ENCODE data around the gene NCK2.

NCK2 gene

DNA sequence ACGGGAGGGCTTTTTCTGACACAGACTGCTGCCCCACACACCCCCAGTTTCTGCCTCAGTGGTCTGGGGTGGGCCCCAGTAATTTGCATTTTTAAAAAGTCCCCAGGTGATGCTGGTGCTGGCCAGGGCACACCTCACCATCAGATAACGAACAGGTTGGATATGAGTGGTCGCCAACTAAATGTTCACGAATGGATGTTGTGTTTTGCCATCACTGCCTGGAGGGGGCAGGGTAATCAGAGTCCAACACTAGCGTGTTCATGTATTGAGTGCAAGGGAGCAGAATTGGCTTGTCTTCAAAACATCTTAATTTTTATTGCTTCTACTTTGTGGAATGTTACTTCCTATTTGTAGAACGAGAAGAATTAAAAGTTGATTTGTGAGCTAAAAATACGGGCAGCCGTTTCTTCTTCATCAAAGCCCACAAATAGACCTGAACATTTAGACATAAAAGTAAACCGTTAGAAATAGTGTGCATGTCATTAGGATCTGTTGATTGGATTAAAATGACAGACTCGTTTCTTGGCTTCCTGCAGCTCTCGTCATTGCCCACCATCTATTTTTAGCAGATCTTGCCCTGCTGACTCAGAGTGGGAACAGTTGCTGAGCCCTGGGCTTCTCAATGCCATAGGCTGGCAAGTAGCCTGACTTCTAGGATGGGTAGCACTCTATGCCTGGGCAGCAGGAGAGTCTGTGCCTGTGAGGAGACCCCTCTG, 45.2 kb downstream of the NCK2 start:
- Histone ChIP-seq H3K27ac (ENCODE audit: insufficient read depth, low read depth, low read length, poor library complexity, severe bottlenecking) (no peak overlapping the region), H3K27me3 (ENCODE audit: control insufficient read depth, insufficient read depth, low read length, poor library complexity, severe bottlenecking) (no peaks in the 10 kb centered on the region), H3K4me3 (ENCODE audit: insufficient read depth, low read depth, low read length) (no peak overlapping the region), H3K9me3 (ENCODE audit: control insufficient read depth, low read length) (no peaks in the 10 kb centered on the region), H3K36me3 (ENCODE audit: control insufficient read depth, insufficient read depth, low read length) (no peaks in the 10 kb centered on the region), H3K4me1 (ENCODE audit: control insufficient read depth, insufficient read depth, low read length) (no peaks in the 10 kb centered on the region)
- whole genome bisulfite sequencing, 2 experiments = 95 to 97% methylated on average over 10 to 11 of the region's 11 CpGs

DNA sequence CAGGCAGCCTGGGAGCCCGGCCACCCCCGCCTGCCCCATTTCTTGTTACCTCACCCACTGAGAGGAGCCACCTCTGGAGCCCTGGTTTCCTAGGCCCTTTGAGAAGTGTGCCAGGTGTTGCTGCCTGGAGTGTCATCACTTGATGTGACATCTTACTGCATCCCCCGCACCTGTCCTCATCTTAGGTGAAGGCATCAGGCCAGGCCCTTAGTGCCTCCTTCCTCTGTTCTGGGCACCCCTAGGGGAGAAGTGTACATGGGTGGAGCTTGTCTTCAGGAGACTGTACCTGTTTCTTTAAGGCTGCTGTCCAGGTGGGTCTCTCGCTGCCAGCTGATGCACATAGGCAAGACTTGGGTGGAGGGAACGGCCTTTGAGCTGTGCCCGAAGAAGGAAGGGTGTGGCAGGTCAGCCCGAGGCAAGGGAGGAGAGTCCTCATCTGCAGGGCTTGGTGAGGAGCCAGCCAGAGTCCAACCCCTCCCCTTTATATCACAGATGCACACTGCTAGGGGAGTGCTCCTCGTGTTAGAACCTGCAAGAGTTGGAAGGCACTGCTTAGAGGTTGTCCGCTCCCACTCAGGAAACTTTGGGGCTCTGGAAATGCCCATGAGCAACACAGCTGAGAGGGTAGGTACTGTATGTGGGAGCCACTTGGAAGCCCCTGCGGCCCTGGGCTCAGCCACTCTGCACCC, 45.9 kb downstream of the NCK2 start:
- H3K27ac ChIP-seq (ENCODE audit: insufficient read depth, low read depth, low read length, poor library complexity, severe bottlenecking) = no peak overlapping the region
- WGBS, 2 experiments = 93 to 94% methylated on average over 10 of the region's 10 CpGs
- H3K27me3 ChIP-seq (ENCODE audit: control insufficient read depth, insufficient read depth, low read length, poor library complexity, severe bottlenecking) = no peaks in the 10 kb centered on the region

DNA sequence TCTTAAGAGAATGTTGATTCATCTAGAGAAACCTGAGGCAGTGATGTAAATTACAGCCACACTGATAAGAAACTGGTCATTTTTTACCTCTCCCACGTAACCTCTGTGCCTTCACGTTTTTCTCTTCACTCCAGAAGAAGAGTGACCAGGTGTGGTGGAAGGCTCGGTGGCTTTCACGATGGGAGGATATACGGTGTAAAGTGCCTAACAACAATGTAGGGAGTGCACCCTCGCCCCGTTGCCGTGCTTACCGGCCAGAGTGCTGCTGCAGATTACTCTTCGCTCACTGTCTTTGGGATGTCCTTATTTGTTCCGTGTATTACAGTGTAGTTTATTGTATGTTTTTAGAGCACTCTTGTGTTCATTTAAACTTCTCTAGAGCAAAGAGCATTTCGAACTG, 46.5 kb downstream of the NCK2 start:
- Histone ChIP-seq H3K27me3 (ENCODE audit: control insufficient read depth, insufficient read depth, low read length, poor library complexity, severe bottlenecking) (no peaks in the 10 kb centered on the region), H3K4me1 (ENCODE audit: control insufficient read depth, insufficient read depth, low read length) (peaks cover 2% of the 10 kb centered on the region), H3K9me3 (ENCODE audit: control insufficient read depth, low read length) (no peaks in the 10 kb centered on the region), H3K36me3 (ENCODE audit: control insufficient read depth, insufficient read depth, low read length) (no peaks in the 10 kb centered on the region), H3K27ac (ENCODE audit: insufficient read depth, low read depth, low read length, poor library complexity, severe bottlenecking) (no peak overlapping the region), H3K4me3 (ENCODE audit: insufficient read depth, low read depth, low read length) (no peak overlapping the region)
- WGBS, 2 experiments = 93 to 96% methylated on average over 12 of the region's 12 CpGs

More for the DNA sequence above, 45.9 kb downstream of the NCK2 start:
- Histone ChIP-seq H3K4me1 (ENCODE audit: control insufficient read depth, insufficient read depth, low read length) (peaks cover 2% of the 10 kb centered on the region), H3K36me3 (ENCODE audit: control insufficient read depth, insufficient read depth, low read length) (no peaks in the 10 kb centered on the region), H3K4me3 (ENCODE audit: insufficient read depth, low read depth, low read length) (no peak overlapping the region), H3K9me3 (ENCODE audit: control insufficient read depth, low read length) (no peaks in the 10 kb centered on the region)

DNA sequence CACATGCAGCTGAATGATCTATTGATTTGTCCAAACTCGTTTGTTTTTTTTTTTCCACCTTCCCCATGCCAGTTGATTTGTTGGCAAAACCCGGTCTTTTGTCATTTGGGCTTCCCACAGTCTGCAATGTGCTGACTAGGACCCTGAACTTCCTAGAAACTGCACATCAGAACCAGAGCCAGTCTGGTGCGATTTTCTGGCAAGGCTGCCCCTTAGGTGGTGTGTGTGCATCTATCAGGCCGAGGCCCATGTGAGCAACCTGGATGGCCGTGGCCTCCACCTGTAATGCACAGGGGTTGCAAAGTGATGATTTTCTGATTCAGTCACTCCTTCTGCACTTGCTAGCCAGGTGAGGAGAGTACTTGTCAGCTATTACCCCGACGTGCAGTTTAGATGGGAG, 47.8 kb downstream of the NCK2 start:
- Histone ChIP-seq H3K36me3 (ENCODE audit: control insufficient read depth, insufficient read depth, low read length) (no peaks in the 10 kb centered on the region), H3K27me3 (ENCODE audit: control insufficient read depth, insufficient read depth, low read length, poor library complexity, severe bottlenecking) (no peaks in the 10 kb centered on the region), H3K9me3 (ENCODE audit: control insufficient read depth, low read length) (no peaks in the 10 kb centered on the region), H3K4me1 (ENCODE audit: control insufficient read depth, insufficient read depth, low read length) (peaks cover 8% of the 10 kb centered on the region), H3K27ac (ENCODE audit: insufficient read depth, low read depth, low read length, poor library complexity, severe bottlenecking) (no peak overlapping the region), H3K4me3 (ENCODE audit: insufficient read depth, low read depth, low read length) (no peak overlapping the region)
- WGBS, 2 experiments = 93 to 94% methylated on average over 7 of the region's 7 CpGs

DNA sequence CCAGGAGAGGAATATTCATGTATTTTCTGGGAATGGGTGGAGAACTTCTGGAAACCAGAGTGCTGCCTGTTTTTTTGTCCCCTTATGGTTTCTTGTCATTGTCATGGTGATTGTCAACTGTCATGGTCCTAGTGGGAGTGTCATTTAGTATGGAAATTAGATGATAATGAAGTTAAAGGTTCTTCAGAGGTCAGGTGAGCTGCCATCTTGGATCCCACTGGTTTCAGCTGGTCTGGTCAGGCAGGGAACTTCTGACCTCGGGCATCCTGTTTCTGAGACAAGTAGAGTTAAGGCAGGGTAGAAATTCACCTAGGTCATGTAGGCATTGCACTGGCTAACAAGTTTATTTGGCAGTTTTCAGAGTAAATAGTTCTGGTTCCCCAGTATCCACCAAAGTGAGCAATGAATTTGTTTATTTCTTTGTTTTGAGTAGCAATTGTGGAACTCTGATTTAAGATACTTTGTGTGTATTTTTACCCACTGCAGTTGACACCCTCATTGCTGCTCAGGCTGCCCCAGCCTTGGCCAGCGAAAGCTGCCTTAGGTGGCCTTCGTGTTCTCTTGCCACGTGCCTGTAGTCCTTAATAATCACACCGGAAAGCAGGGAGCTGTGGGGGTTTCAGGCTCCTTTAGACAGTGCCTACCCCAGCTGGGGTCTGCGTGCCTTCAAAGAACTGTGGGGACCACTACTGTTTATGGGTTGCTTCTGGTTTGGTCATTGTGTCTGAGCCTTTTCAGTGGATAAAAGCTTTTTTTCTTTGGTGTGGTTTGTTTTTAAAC, 48.7 kb downstream of the NCK2 start:
- Histone ChIP-seq H3K36me3 (ENCODE audit: control insufficient read depth, insufficient read depth, low read length) (no peaks in the 10 kb centered on the region), H3K27ac (ENCODE audit: insufficient read depth, low read depth, low read length, poor library complexity, severe bottlenecking) (no peak overlapping the region), H3K4me1 (ENCODE audit: control insufficient read depth, insufficient read depth, low read length) (peaks cover 8% of the 10 kb centered on the region), H3K9me3 (ENCODE audit: control insufficient read depth, low read length) (no peaks in the 10 kb centered on the region), H3K27me3 (ENCODE audit: control insufficient read depth, insufficient read depth, low read length, poor library complexity, severe bottlenecking) (no peaks in the 10 kb centered on the region), H3K4me3 (ENCODE audit: insufficient read depth, low read depth, low read length) (no peak overlapping the region)
- WGBS, 2 experiments = 93 to 97% methylated on average over 6 of the region's 6 CpGs

DNA sequence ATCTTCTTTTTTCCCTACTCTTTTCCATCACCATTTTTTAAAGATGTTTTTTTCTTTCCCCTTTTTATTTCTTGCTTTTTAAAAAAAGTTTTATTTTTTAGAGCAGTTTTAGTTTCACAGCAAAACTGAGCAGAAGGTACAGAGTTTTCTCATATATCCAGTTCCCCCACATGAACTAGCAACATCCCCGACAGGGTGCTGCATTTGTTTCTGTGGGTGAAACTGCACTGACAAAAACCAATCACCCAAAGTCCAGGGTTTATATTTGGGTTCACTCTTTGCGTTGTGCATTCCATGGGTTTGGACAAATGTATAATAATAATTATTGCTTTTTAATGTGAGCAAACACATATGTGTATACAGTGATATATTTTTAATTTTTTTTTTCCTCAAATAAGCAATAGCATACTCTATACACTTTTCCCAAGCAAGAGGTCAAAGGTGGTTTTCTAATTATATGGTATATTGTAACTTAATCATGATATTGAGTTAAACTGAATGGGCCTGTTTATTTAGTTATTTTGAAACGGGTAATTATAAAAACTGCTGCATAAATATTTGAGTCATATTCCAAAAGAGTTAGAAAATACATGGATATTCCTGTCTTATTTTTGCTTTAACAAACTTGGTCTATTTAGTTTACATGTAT, 50.3 kb downstream of the NCK2 start:
- Histone ChIP-seq H3K9me3 (ENCODE audit: control insufficient read depth, low read length) (no peaks in the 10 kb centered on the region), H3K4me1 (ENCODE audit: control insufficient read depth, insufficient read depth, low read length) (peaks cover 8% of the 10 kb centered on the region), H3K27me3 (ENCODE audit: control insufficient read depth, insufficient read depth, low read length, poor library complexity, severe bottlenecking) (no peaks in the 10 kb centered on the region), H3K27ac (ENCODE audit: insufficient read depth, low read depth, low read length, poor library complexity, severe bottlenecking) (no peak overlapping the region), H3K4me3 (ENCODE audit: insufficient read depth, low read depth, low read length) (no peak overlapping the region), H3K36me3 (ENCODE audit: control insufficient read depth, insufficient read depth, low read length) (no peaks in the 10 kb centered on the region)
- 96 to 100% methylated on average over 1 to 3 of the region's 3 CpGs for WGBS, 2 experiments

DNA sequence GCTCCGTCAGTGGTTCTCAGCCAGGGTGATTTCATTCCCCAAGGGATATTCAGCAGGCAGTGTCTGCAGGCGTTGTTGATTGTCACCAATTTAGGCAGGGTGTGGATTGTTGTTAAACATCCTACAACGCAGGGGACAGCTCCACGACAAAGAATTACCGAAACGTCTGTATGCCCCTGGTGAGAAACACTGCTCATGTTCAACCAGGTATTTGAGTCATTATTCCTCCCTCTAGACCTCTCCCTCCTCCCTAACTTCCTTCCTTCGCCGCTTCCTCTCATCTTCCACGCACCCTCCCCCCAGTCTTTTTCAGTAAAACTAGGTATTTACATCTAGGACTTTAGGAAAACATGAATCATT, 50.8 kb downstream of the NCK2 start:
- Histone ChIP-seq H3K36me3 (ENCODE audit: control insufficient read depth, insufficient read depth, low read length) (no peaks in the 10 kb centered on the region), H3K27me3 (ENCODE audit: control insufficient read depth, insufficient read depth, low read length, poor library complexity, severe bottlenecking) (no peaks in the 10 kb centered on the region), H3K4me3 (ENCODE audit: insufficient read depth, low read depth, low read length) (no peak overlapping the region), H3K27ac (ENCODE audit: insufficient read depth, low read depth, low read length, poor library complexity, severe bottlenecking) (no peak overlapping the region), H3K9me3 (ENCODE audit: control insufficient read depth, low read length) (no peaks in the 10 kb centered on the region), H3K4me1 (ENCODE audit: control insufficient read depth, insufficient read depth, low read length) (peaks cover 8% of the 10 kb centered on the region)
- 51 to 57% methylated on average over 9 of the region's 9 CpGs for WGBS, 2 experiments

DNA sequence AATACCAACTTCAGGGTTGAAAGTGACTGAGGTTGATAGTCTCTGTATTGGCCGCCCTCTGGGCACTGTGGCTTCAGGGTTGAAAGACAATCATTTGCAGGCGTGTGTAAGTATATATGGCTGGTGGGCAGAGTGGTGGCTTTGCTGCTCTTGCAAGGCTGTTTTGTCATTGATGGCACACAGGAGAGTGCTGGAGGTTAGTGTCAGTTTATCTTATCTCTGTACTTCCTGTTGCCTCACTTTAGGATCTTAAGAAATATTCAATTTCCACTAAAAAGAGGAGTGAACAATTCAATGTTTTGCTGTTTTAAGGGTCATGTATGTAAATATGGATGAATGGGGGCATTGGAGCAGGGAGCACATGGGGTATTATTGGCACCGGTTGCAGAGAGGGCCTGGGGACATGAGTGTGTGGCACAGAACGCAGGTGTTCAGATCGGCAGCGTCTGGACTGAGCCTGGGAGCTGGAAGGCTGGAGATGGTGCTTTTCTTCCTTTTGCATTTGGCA, 51.5 kb downstream of the NCK2 start:
- H3K27ac ChIP-seq (ENCODE audit: insufficient read depth, low read depth, low read length, poor library complexity, severe bottlenecking) = no peak overlapping the region
- H3K36me3 ChIP-seq (ENCODE audit: control insufficient read depth, insufficient read depth, low read length) = no peaks in the 10 kb centered on the region
- H3K9me3 ChIP-seq (ENCODE audit: control insufficient read depth, low read length) = no peaks in the 10 kb centered on the region
- WGBS, 2 experiments = 80 to 83% methylated on average over 6 of the region's 6 CpGs
- H3K4me1 ChIP-seq (ENCODE audit: control insufficient read depth, insufficient read depth, low read length) = peaks cover 8% of the 10 kb centered on the region
- no peak overlapping the region for H3K4me3 ChIP-seq (ENCODE audit: insufficient read depth, low read depth, low read length)
- no peaks in the 10 kb centered on the region for H3K27me3 ChIP-seq (ENCODE audit: control insufficient read depth, insufficient read depth, low read length, poor library complexity, severe bottlenecking)

DNA sequence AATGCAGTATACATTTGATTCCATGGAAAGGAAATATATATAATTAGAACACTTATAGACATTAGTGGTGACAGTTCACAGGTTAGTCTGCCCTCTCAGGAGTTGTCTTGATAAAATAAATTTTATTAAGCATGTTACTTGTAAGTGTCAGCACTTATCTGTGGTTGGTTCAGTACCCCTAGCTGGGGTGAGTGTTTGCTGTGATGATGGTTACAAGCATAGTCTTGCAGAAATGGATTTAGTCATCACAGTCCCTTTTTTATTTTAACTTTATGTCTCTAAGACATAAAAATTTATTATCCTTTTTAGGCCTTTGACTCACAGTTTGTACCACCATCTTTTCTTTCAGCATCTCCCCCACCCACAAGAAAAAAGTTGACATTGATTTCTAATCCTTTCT, 52.1 kb downstream of the NCK2 start:
- H3K27ac ChIP-seq (ENCODE audit: insufficient read depth, low read depth, low read length, poor library complexity, severe bottlenecking) = no peak overlapping the region
- H3K36me3 ChIP-seq (ENCODE audit: control insufficient read depth, insufficient read depth, low read length) = no peaks in the 10 kb centered on the region
- H3K27me3 ChIP-seq (ENCODE audit: control insufficient read depth, insufficient read depth, low read length, poor library complexity, severe bottlenecking) = no peaks in the 10 kb centered on the region
- H3K4me3 ChIP-seq (ENCODE audit: insufficient read depth, low read depth, low read length) = no peak overlapping the region
- no peaks in the 10 kb centered on the region for H3K9me3 ChIP-seq (ENCODE audit: control insufficient read depth, low read length)
- peaks cover 8% of the 10 kb centered on the region for H3K4me1 ChIP-seq (ENCODE audit: control insufficient read depth, insufficient read depth, low read length)
